HG02642 (cell line): ENCODE measurements around the gene ACSS1.

Experiments
- ATAC-seq: cut with Tn5 transposase; IDR thresholded peaks from one replicate; pipeline ENCODE4 v1.9.1; 2021; ENCODE audit warnings: mild to moderate bottlenecking; ENCODE audit not compliant: unreplicated experiment, poor library complexity

Gene ACSS1

GRCh38 chr20:24981282-24981681 lies 76.7 kb downstream of the ACSS1 start:
- no peak for ATAC-seq

DNA sequence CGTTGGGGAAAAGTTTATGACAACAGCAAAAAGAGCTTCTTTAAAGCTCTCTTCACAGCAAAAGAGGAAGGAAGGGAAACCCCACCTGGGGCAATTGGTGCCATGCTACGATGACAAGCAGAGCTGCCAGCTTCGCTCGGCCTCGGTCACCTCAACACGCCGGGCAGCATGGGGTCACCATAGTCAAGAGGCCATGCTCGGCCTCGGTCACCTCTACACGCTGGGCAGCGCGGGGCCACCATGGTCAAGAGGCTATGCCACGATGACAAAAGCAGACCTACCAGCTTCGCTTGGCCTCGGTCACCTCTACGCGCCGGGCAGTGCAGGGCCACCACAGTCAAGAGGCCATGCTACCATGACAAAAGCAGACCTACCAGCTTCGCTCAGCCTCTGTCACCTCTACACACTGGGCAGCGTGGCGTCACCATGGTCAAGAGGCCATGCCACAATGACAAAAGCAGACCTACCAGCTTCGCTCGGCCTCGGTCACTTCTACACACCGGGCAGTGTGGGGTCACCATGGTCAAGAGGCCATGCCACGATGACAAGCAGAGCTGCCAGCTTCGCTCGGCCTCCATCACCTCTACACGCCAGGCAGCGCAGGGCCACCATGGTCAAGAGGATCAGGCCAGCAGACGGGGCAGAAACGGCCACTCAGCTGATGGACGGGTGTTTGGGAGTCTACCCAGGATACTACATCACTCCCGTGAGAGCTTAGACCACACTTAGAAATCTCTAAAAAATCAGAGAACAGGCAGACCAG lies 77.5 kb downstream of the ACSS1 start:
- ATAC-seq = no peak

DNA sequence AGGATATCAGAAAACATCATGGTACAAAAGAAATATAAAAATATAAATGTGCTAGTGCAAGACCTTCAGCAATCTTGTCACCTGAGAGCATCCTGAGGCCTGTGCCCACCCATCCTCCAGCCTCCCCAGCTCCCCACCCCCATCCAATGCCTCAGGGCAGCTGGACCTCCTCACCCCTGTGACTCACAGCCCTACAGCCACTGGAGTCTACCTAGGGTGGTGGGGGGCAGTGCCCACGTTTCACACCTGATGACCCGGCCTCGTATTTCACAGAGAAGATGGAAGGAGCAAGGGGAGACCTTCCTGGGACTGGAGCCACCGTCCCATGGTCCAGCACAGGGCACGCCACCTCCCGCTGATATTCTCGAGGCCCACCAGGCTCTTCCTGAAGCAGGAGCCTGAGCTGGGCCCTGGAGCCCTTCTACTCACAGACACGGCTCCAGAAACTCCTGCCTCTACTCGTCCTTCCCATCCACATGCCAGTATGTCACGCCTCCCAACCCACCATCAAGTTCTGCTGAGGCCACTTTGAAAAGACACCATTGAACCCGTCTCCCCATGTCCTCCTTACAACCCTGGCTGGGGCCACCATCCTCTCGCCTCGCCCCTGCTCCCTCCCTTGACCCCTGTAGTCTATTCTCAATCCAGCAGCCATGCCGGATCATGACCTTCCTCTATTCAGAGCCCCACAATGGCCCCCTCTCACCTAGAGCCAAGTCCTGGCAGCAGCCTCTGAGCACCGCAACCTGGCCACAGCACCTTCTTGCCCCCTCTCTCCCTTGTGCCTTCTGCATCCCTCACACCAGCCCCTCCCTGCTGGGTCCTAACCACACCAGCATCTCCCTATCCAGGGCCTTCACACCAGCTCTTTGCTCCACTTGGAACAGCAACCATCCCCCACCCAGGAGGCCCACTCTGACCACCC lies 78.6 kb downstream of the ACSS1 start:
- ATAC-seq = no peak

DNA sequence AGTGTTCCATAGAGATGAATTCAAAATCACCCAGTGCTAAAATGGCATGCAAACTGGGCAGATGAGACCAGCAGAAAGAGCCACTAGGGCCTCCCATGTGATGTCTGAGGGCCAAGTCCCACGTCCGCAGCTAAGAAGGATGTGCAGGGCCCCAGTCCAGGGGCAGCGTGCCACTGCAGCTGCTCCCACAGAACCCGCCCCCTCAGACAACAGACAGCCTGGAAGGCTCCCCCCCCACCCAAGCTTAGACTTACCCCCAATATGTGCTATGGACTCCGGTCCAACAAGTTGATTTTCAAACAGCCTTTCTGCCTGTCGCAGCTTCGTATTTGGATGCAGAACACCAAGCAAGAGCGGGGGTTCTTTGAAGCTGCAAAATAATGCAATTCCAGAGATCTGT lies 79.4 kb downstream of the ACSS1 start:
- ATAC-seq = no peak

DNA sequence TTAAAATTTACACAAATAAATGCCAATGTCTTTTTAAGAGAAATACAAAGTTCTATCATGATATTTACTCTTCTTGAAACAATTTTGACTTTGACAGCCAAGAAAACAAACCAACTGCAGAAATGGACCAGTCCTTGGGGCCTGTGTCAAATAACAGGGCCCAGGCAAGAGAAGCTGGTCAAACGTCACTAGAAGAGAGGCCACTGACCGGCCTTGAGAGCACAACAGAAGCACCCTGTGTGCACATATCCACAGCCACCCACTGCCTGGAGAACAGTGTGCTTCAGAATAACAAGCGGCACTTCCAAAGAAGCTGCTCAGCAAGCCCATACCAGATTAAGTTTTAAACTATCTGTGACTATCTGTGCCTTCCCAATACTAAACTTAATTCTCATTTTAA lies 80.1 kb downstream of the ACSS1 start:
- ATAC-seq = no peak

GRCh38 chr20:24977336-24977735 lies 80.6 kb downstream of the ACSS1 start:
- ATAC-seq = no peak

- no peak for ATAC-seq
Observed at GRCh38 chr20:24972341-24972740, 85.6 kb downstream of the ACSS1 start.

GRCh38 chr20:24971376-24972101 lies 86.4 kb downstream of the ACSS1 start:
- ATAC-seq = no peak

DNA sequence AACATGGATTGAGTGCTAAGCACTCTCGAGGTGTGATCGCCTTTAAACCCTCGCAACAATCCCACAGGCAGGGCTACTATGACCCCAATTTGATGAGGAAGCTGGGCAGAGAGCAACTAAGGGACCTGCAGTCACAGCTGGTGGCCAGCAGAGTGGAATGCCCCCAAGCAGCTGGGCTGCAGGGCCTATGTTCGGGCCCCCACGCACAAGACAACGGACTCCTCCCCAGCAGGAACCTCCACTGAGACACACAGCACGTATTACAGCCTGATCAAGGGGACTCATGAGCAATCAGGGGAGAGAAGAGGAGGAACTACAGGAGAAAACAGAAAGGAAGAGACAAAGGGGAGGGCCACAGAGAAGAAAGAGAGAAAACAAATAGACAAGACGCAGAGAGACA lies 87.2 kb downstream of the ACSS1 start:
- ATAC-seq = no peak

GRCh38 chr20:24970030-24970553 lies 87.8 kb downstream of the ACSS1 start:
- ATAC-seq = no peak

GRCh38 chr20:24969186-24970029 lies 88.5 kb downstream of the ACSS1 start:
- ATAC-seq = no peak

- no peak for ATAC-seq
Observed at GRCh38 chr20:24968278-24968800, 89.6 kb downstream of the ACSS1 start.

- ATAC-seq = no peak
Observed at GRCh38 chr20:24966317-24967012, 91.5 kb downstream of the ACSS1 start.

- ATAC-seq = no peak
Observed at GRCh38 chr20:24965065-24965919, 92.6 kb downstream of the ACSS1 start.

DNA sequence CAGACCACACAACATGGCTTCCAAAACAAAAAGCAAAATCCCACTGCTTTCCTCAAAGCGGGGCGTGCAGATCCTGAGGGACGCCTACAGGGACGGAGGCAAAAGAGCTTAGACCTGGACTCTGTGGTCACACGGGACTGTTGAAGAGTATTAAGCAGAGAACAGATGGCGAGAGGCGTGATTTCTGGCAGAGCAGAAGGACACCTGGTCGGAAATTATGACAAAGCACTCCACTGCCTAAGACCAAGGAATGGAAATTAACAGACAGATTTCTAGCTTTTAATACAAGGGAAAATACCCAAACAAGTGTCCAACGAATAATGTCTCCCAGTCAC lies 93.5 kb downstream of the ACSS1 start:
- no peak for ATAC-seq

GRCh38 chr20:24963672-24964505 lies 94.0 kb downstream of the ACSS1 start:
- ATAC-seq = no peak

DNA sequence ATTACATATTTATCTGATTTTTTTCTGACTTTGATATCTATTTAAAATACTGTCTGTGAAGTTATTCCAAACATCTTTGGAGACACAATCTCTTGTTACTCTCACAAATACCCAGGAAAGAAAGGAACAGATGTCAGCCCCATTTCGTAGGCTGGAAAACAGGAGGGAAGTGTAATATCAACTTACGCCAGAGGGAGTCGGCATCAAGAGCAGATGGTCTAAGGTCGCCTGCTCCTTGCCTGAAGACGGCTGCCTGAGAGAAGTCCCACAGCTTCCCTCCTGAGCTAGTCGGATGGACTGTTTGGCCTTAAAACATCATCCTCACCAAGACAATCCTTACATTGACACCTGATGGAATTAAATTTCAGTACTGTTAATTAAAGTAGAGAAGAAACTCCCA lies 95.4 kb downstream of the ACSS1 start:
- ATAC-seq = no peak
